Osteocyte (in vitro differentiated cells): ENCODE data around the gene IRX4. TPM values are rescaled to one million over a fixed set of nuclear protein-coding genes. Genes with fewer than 3 reads are reported as not detected.

Experiments used
- DNase-seq: peaks from one replicate; pipeline ENCODE4 v3.0.0; 2021; ENCODE audit warnings: mixed read lengths; ENCODE audit not compliant: unreplicated experiment; ENCODE audit errors: extremely low spot score
- H3K27ac Mint-ChIP-seq: one replicate; pipeline ENCODE4 v1.8.0; 2021; ENCODE audit warnings: mild to moderate bottlenecking, mixed read lengths; ENCODE audit not compliant: unreplicated experiment
- H3K27me3 Mint-ChIP-seq: one replicate; pipeline ENCODE4 v1.8.0; 2021; ENCODE audit warnings: mixed read lengths; ENCODE audit not compliant: unreplicated experiment
- H3K36me3 Mint-ChIP-seq: one replicate; pipeline ENCODE4 v1.8.0; 2021; ENCODE audit warnings: mixed read lengths; ENCODE audit not compliant: unreplicated experiment
- H3K4me1 Mint-ChIP-seq: one replicate; pipeline ENCODE4 v1.8.0; 2021; ENCODE audit warnings: mixed read lengths; ENCODE audit not compliant: unreplicated experiment
- H3K4me3 Mint-ChIP-seq: one replicate; pipeline ENCODE4 v1.8.0; 2021; ENCODE audit warnings: mild to moderate bottlenecking, moderate library complexity, mixed read lengths; ENCODE audit not compliant: unreplicated experiment
- H3K9me3 Mint-ChIP-seq: one replicate; pipeline ENCODE4 v1.8.0; 2021; ENCODE audit warnings: mixed read lengths; ENCODE audit not compliant: unreplicated experiment
- CTCF ChIP-seq: fragments of 200-600 bp; sonication (generic); IDR thresholded peaks from 2 replicates; pipeline ENCODE4 v1.5.0; 2021; ENCODE audit warnings: antibody characterized with exemption, mild to moderate bottlenecking, moderate library complexity
- total RNA-seq: library from RNA; stranded (reverse); gene quantifications from 2 replicates; pipeline ENCODE4 v1.2.1, GENCODE V29; 2021

IRX4 gene
- total RNA-seq, 1 donor from 2014 or later: not detected

GRCh38 chr5:1881731-1882336, 891 bp downstream of the IRX4 start:
- no peak overlapping the region for H3K27ac Mint-ChIP-seq
- no peak for TF ChIP-seq CTCF
- H3K4me3 Mint-ChIP-seq: no peak overlapping the region
- no peaks in the 10 kb centered on the region for H3K36me3 Mint-ChIP-seq
- peaks cover 2% of the 10 kb centered on the region for H3K4me1 Mint-ChIP-seq
- H3K9me3 Mint-ChIP-seq: no peaks in the 10 kb centered on the region
- no peak for DNase-seq
- H3K27me3 Mint-ChIP-seq: peaks cover 45% of the 10 kb centered on the region

GRCh38 chr5:1881098-1881572, 1.6 kb downstream of the IRX4 start:
- Mint-ChIP-seq H3K27ac (no peak overlapping the region), H3K9me3 (no peaks in the 10 kb centered on the region), H3K27me3 (peaks cover 47% of the 10 kb centered on the region), H3K36me3 (no peaks in the 10 kb centered on the region), H3K4me1 (peaks cover 2% of the 10 kb centered on the region), H3K4me3 (no peak overlapping the region)
- TF ChIP-seq CTCF: no peak
- no peak for DNase-seq

GRCh38 chr5:1880377-1881025, 2.2 kb downstream of the IRX4 start:
- no peak for DNase-seq
- Mint-ChIP-seq H3K9me3 (no peaks in the 10 kb centered on the region), H3K27ac (no peak overlapping the region), H3K27me3 (peaks cover 48% of the 10 kb centered on the region), H3K4me1 (peaks cover 6% of the 10 kb centered on the region), H3K36me3 (no peaks in the 10 kb centered on the region), H3K4me3 (no peak overlapping the region)
- no peak for TF ChIP-seq CTCF

GRCh38 chr5:1879292-1880263, 3.1 kb downstream of the IRX4 start:
- peaks cover 48% of the 10 kb centered on the region for H3K27me3 Mint-ChIP-seq
- H3K9me3 Mint-ChIP-seq: no peaks in the 10 kb centered on the region
- TF ChIP-seq CTCF: no peak
- no peak overlapping the region for H3K4me3 Mint-ChIP-seq
- H3K27ac Mint-ChIP-seq: no peak overlapping the region
- H3K36me3 Mint-ChIP-seq: no peaks in the 10 kb centered on the region
- peaks cover 13% of the 10 kb centered on the region for H3K4me1 Mint-ChIP-seq
- no peak for DNase-seq
